ENCODE data around the gene GRM7.

DNA sequence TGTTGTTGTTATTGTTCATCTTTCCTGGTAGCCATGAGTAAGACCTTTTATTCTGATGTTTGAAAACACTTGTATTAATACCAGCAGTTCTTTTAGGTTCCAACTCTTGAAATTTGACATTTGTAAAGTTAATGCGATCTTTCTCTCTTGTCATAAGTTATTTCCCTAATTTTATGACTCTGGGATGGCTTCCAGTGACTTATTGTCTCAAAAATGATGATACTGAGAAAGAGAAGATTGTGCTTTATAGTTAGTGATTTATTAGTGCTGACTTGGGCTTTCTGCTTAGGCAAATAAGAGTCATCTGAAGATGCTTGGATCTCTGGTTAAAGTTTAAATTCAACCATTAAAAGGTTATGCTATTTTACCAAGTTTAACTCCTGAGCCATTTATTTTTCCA, 715.2 kb downstream of the GRM7 start:
- TF ChIP-seq, protein P1, sequence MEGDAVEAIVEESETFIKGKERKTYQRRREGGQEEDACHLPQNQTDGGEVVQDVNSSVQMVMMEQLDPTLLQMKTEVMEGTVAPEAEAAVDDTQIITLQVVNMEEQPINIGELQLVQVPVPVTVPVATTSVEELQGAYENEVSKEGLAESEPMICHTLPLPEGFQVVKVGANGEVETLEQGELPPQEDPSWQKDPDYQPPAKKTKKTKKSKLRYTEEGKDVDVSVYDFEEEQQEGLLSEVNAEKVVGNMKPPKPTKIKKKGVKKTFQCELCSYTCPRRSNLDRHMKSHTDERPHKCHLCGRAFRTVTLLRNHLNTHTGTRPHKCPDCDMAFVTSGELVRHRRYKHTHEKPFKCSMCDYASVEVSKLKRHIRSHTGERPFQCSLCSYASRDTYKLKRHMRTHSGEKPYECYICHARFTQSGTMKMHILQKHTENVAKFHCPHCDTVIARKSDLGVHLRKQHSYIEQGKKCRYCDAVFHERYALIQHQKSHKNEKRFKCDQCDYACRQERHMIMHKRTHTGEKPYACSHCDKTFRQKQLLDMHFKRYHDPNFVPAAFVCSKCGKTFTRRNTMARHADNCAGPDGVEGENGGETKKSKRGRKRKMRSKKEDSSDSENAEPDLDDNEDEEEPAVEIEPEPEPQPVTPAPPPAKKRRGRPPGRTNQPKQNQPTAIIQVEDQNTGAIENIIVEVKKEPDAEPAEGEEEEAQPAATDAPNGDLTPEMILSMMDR (IDR thresholded peaks at IDR 0.05; ENCODE audit: poor library complexity, severe bottlenecking): no peak
- no peak for TF ChIP-seq RAD21 (conservative IDR thresholded peaks at IDR 0.05)
- TF ChIP-seq EZH2 (IDR thresholded peaks at IDR 0.05; ENCODE audit: borderline replicate concordance, insufficient read depth, low read length, poor library complexity, severe bottlenecking): no peak
